ENCODE measurements around the gene PLCH1.

DNA sequence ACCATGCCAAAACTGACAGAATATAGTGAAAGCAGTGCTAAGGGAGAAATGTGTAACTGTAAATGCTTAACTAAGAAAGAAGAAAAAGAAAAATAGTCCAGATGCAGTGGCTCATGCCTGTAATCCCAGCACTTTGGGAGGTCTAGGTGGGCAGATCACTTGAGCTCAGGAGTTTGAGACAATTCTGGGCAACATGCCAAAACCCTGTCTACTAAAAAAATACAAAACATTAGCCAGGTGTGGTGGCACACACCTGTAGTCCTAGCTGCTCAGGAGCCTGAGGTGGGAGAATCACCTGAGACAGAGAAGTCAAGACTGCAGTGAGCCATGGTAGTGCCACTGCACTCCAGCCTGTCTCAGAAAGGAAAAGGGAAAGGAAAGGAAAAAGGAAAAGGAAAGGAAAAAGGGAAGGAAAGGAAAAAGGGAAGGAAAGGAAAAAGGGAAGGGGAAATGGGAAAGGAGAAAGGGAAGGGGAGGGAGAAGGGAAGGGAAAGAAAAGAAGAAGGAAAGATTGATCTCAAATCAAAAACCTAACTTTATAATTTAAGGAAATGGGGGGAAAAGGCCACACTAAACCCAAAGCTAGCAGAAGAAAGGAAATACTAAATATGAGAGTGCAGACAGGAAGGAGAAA lies 40.9 kb upstream of the PLCH1 start:
- TF ChIP-seq MYBL2 (IDR thresholded peaks at IDR 0.05; ENCODE audit: low read depth) (no peak), MYBL2 (CRISPR knock-in tag; IDR thresholded peaks at IDR 0.05; ENCODE audit: borderline replicate concordance) (no peak), CHD2 (IDR thresholded peaks at IDR 0.05; ENCODE audit: low read depth, low read length) (no peak), ZNF274 (IDR thresholded peaks at IDR 0.05; ENCODE audit: borderline replicate concordance, low read depth, low read length) (no peak), PHF8 (IDR thresholded peaks at IDR 0.05; ENCODE audit: borderline replicate concordance, low read length) (no peak), JUNB (CRISPR knock-in tag; conservative IDR thresholded peaks at IDR 0.05) (no peak), GABPA (tag; conservative IDR thresholded peaks at IDR 0.05; ENCODE audit: low read depth) (no peak), POLR2AphosphoS5 (IDR thresholded peaks at IDR 0.05; ENCODE audit: control insufficient read depth, insufficient read depth, low read depth, low read length) (no peak), MXI1 (IDR thresholded peaks at IDR 0.05; ENCODE audit: low read depth, low read length) (no peak), FOXK2 (conservative IDR thresholded peaks at IDR 0.05 in 1 of 2, IDR thresholded peaks at IDR 0.05 in 1 of 2; ENCODE audit: low read depth in 2 of 2) (no peak), CTBP1 (IDR thresholded peaks at IDR 0.05; ENCODE audit: borderline replicate concordance) (no peak), MTA1 (IDR thresholded peaks at IDR 0.05; ENCODE audit: borderline replicate concordance) (no peak)
- TF ChIP-seq, protein P1, sequence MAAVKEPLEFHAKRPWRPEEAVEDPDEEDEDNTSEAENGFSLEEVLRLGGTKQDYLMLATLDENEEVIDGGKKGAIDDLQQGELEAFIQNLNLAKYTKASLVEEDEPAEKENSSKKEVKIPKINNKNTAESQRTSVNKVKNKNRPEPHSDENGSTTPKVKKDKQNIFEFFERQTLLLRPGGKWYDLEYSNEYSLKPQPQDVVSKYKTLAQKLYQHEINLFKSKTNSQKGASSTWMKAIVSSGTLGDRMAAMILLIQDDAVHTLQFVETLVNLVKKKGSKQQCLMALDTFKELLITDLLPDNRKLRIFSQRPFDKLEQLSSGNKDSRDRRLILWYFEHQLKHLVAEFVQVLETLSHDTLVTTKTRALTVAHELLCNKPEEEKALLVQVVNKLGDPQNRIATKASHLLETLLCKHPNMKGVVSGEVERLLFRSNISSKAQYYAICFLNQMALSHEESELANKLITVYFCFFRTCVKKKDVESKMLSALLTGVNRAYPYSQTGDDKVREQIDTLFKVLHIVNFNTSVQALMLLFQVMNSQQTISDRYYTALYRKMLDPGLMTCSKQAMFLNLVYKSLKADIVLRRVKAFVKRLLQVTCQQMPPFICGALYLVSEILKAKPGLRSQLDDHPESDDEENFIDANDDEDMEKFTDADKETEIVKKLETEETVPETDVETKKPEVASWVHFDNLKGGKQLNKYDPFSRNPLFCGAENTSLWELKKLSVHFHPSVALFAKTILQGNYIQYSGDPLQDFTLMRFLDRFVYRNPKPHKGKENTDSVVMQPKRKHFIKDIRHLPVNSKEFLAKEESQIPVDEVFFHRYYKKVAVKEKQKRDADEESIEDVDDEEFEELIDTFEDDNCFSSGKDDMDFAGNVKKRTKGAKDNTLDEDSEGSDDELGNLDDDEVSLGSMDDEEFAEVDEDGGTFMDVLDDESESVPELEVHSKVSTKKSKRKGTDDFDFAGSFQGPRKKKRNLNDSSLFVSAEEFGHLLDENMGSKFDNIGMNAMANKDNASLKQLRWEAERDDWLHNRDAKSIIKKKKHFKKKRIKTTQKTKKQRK (IDR thresholded peaks at IDR 0.05; ENCODE audit: borderline replicate concordance, low read depth, low read length): no peak

Measured in K562 (cell line).